Ovary (tissue), 9 donors: ENCODE measurements around the gene VPS26C. TPM values are rescaled to one million over a fixed set of nuclear protein-coding genes. Genes with fewer than 3 reads are reported as not detected.
"Not testable (repeated sequence)": the region's sequence is repeated elsewhere in the genome, so short reads cannot be mapped to it uniquely, and the experiment has no call there.

ENCODE experiments used
- DNase-seq, 5 donors: peaks; one replicate each; pipeline ENCODE4 v3.0.0-alpha.2; 2019 to 2020
- H3K27ac ChIP-seq, 2 donors: fragments of 200-600 bp; one replicate each; pipeline versions ENCODE4 v1.5.1 to v1.8.0; 2019 to 2022
- H3K27me3 ChIP-seq: fragments of 200-600 bp; one replicate; pipeline ENCODE4 v1.8.0; 2022
- H3K36me3 ChIP-seq: fragments of 200-600 bp; sonication (generic); one replicate; pipeline ENCODE4 v1.5.1; 2019
- H3K4me1 ChIP-seq: one replicate; pipeline ENCODE4 v1.8.1; 2013; ENCODE audit warnings: mild to moderate bottlenecking, moderate library complexity; ENCODE audit not compliant: insufficient read depth
- H3K4me3 ChIP-seq: fragments of 200-600 bp; sonication (generic); one replicate; pipeline ENCODE4 v1.5.1; 2017
- H3K9me3 ChIP-seq, 2 donors: fragments of 200-600 bp in 1 of 2; sonication (generic) in 1 of 2; one replicate each; pipeline versions ENCODE4 v1.5.1 to v1.8.1; 2013 to 2019; ENCODE audit warnings: mild to moderate bottlenecking in 1 of 2, moderate library complexity in 1 of 2
- EP300 ChIP-seq: sonication (generic); formaldehyde crosslinking; IDR thresholded peaks from one replicate; pipeline ENCODE4 v1.6.1; 2017; ENCODE audit warnings: antibody characterized with exemption
- POLR2A ChIP-seq: fragments of 450-650 bp; IDR thresholded peaks from one replicate; pipeline ENCODE4 v1.6.1; 2017; ENCODE audit warnings: antibody characterized with exemption, mild to moderate bottlenecking, moderate library complexity
- WGBS, 3 donors: extraction: QIAGEN DNeasy Blood & Tissue Kit in 1 of 3; methylation state at CpG; one replicate each; pipeline versions ENCODE4 v1.1.5 to v1.1.7; 2013 to 2017; 5-methylcytosine and 5-hydroxymethylcytosine counted together
- intact Hi-C, 4 donors: fragments of 100-400 bp; cut with DNase I; formaldehyde crosslinking; loops; one replicate each; pipeline versions ENCODE4 v1.11.0 to v1.15.1; 2022 to 2023
- polyA plus RNA-seq, 2 donors: library from polyadenylated mRNA; stranded (reverse); fragments of 200-250 nt in 1 of 2; fragments of 350-450 nt in 1 of 2; fragmentation: Illumina TruSeq in 1 of 2; extraction: RNeasy Lipid Tissue Mini Kit (QIAGEN cat#74804) in 1 of 2; gene quantifications; one replicate each; pipeline ENCODE4 v1.2.3, GENCODE V29; 2013 to 2014
- total RNA-seq, 7 donors: library from RNA; depleted of rRNA in 2 of 7; stranded (reverse); fragments of >200 nt in 2 of 7; fragmentation: NEBNext Ultra II Directional in 3 of 7; extraction: Animal tissue kit (Norgen Biotek cat#: 25700) in 3 of 7; gene quantifications; one replicate each; pipeline versions ENCODE4 v1.1.0 to v1.2.4, GENCODE V29; 2016 to 2023
- TF ChIP-seq, protein P1 (sequence below), 3 donors: fragments of 450-650 bp in 2 of 3; fragments of 200-600 bp in 1 of 3; IDR thresholded peaks; one replicate each; pipeline versions ENCODE4 v1.5.1 to v1.8.0; 2016 to 2022; ENCODE audit warnings: antibody characterized with exemption in 3 of 3, mild to moderate bottlenecking in 1 of 3
- donor health status: DM: no; HTN: no; CAD: no; lungs with moderate emphysema.
- donor health status: DM: no; HTN: no; CAD: no.
- donor health status: Bipolar disorder and iron deficiency.
- donor health status: DM: yes; HTN: yes; CAD: no.
- donor health status: DM: no; HTN: no; CAD: no.
- donor health status: DM: yes; HTN: yes; CAD: no.

VPS26C gene
- total and polyA plus RNA-seq, 9 donors, result 16.3 to 47.7 (median 33.9) TPM

DNA sequence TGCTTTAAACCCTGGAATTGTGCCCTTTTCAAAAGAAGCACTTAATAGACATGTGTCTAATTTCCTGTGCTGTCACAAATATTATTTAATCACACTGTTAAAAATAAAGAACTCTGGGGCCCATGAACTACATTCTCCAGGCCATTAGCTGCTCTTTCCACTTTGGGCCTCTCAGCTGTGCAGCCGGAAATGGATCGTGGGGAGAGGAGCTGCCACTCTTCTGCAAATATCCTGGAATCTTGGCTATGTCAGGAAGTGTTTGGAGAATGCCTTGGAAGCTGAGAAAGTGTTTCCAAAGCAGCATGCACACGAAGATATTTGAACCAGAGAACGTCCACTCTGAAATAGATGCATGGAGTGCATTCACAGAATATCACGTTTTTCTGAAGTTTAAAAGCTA, 27.5 kb upstream of the VPS26C start:
- TF ChIP-seq POLR2A (no peak), EP300 (no peak)
- TF ChIP-seq, protein P1, sequence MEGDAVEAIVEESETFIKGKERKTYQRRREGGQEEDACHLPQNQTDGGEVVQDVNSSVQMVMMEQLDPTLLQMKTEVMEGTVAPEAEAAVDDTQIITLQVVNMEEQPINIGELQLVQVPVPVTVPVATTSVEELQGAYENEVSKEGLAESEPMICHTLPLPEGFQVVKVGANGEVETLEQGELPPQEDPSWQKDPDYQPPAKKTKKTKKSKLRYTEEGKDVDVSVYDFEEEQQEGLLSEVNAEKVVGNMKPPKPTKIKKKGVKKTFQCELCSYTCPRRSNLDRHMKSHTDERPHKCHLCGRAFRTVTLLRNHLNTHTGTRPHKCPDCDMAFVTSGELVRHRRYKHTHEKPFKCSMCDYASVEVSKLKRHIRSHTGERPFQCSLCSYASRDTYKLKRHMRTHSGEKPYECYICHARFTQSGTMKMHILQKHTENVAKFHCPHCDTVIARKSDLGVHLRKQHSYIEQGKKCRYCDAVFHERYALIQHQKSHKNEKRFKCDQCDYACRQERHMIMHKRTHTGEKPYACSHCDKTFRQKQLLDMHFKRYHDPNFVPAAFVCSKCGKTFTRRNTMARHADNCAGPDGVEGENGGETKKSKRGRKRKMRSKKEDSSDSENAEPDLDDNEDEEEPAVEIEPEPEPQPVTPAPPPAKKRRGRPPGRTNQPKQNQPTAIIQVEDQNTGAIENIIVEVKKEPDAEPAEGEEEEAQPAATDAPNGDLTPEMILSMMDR (IDR thresholded peaks at IDR 0.05), result no peak
- no peak overlapping the region for H3K27ac ChIP-seq
- no peaks in the 10 kb centered on the region for H3K4me1 ChIP-seq
- 28 to 43% (median 38%) methylated on average over 5 of the region's 5 CpGs for WGBS, 3 donors
- no peaks in the 10 kb centered on the region for H3K27me3 ChIP-seq
- no peaks in the 10 kb centered on the region for H3K36me3 ChIP-seq
- intact Hi-C loops, result no loop called here
- no peak for DNase-seq
- no peak overlapping the region for H3K4me3 ChIP-seq
- no peaks in the 10 kb centered on the region for H3K9me3 ChIP-seq

- peak in 3 of 5 donors; percentile 19 to 44 (median 43) for DNase-seq
- H3K27ac ChIP-seq, result peak overlapping the region in 1 of 2 donors; percentile 9
- H3K9me3 ChIP-seq, result no peaks in the 10 kb centered on the region
- H3K36me3 ChIP-seq, result no peaks in the 10 kb centered on the region
- intact Hi-C loops, result no loop called here
- no peak for TF ChIP-seq EP300
- TF ChIP-seq POLR2A, result no peak
- TF ChIP-seq, protein P1 (IDR thresholded peaks at IDR 0.05), result no peak
- no peaks in the 10 kb centered on the region for H3K4me1 ChIP-seq
- WGBS, 3 donors, result 24 to 30% (median 25%) methylated on average over 3 of the region's 3 CpGs
- no peak overlapping the region for H3K4me3 ChIP-seq
- no peaks in the 10 kb centered on the region for H3K27me3 ChIP-seq
These were observed 25.8 kb upstream of the VPS26C start for GRCh38 chr21:37292941-37293340.

- TF ChIP-seq EP300, result no peak
- TF ChIP-seq POLR2A, result no peak
- TF ChIP-seq, protein P1 (IDR thresholded peaks at IDR 0.05), result no peak
- Histone ChIP-seq H3K4me3 (no peak overlapping the region), H3K4me1 (no peaks in the 10 kb centered on the region), H3K36me3 (no peaks in the 10 kb centered on the region), H3K27ac (no peak overlapping the region), H3K27me3 (no peaks in the 10 kb centered on the region), H3K9me3 (no peaks in the 10 kb centered on the region)
- 14 to 29% (median 16%) methylated on average over 1 of the region's 1 CpG for WGBS, 3 donors
- intact Hi-C loops, result no loop called here
- no peak for DNase-seq
These were observed 24.9 kb upstream of the VPS26C start for GRCh38 chr21:37292041-37292440.

DNA sequence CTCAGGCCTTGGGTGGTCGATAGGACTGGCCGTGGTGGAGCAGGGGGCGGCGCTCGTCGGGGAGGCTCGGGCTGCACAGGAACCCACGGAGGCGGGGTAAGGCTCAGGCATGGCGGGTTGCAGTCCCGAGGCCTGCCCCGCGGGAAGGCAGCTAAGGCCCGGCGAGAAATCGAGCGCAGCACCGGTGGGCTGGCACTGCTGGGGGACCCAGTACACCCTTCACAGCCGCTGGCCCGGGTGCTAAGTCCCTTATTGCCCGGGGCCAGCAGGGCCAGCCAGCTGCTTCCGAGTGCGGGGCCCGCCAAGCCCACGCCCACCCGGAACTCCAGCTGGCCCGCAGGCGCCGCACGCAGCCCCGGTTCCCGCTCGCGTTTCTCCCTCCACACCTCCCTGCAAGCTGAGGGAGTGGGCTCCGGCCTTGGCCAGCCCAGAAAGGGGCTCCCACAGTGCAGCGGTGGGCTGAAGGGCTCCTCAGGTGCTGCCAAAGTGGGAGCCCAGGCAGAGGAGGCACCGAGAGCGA, 16.1 kb upstream of the VPS26C start:
- DNase-seq, H3K27me3 ChIP-seq, H3K4me3 ChIP-seq, H3K4me1 ChIP-seq, intact Hi-C loops, H3K36me3 ChIP-seq, H3K27ac ChIP-seq, H3K9me3 ChIP-seq: not testable (repeated sequence)
- 95 to 98% (median 96%) methylated on average over 25 to 38 of the region's 38 CpGs for WGBS, 3 donors

DNA sequence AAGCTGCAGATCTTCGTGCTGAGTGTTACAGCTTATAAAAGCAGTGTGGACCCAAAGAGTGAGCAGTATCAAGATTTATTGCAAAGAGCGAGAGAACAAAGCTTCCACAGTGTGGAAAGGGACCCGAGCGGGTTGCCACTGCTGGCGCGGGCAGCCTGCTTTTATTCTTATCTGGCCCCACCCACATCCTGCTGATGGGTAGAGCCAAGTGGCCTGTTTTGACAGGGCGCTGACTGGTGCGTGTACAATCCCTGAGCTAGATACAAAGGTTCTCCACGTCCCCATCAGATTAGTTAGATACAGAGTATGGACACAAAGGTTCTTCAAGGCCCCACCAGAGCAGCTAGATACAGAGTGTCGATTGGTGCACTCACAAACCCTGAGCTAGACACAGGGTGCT, 15.5 kb upstream of the VPS26C start:
- DNase-seq, H3K27me3 ChIP-seq, H3K9me3 ChIP-seq, H3K27ac ChIP-seq, H3K4me3 ChIP-seq, H3K4me1 ChIP-seq, H3K36me3 ChIP-seq, intact Hi-C loops: not testable (repeated sequence)
- 84 to 89% (median 85%) methylated on average over 10 of the region's 10 CpGs for WGBS, 3 donors
